ENCODE measurements around the gene DNTT.

Gene DNTT

GRCh38 chr10:96276831-96277230 is 27.4 kb upstream of the DNTT start:
- H3K27ac ChIP-seq = peak overlapping the region; percentile 58
- TF ChIP-seq, protein P1, sequence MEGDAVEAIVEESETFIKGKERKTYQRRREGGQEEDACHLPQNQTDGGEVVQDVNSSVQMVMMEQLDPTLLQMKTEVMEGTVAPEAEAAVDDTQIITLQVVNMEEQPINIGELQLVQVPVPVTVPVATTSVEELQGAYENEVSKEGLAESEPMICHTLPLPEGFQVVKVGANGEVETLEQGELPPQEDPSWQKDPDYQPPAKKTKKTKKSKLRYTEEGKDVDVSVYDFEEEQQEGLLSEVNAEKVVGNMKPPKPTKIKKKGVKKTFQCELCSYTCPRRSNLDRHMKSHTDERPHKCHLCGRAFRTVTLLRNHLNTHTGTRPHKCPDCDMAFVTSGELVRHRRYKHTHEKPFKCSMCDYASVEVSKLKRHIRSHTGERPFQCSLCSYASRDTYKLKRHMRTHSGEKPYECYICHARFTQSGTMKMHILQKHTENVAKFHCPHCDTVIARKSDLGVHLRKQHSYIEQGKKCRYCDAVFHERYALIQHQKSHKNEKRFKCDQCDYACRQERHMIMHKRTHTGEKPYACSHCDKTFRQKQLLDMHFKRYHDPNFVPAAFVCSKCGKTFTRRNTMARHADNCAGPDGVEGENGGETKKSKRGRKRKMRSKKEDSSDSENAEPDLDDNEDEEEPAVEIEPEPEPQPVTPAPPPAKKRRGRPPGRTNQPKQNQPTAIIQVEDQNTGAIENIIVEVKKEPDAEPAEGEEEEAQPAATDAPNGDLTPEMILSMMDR (conservative IDR thresholded peaks at IDR 0.05) = no peak
- no peak for TF ChIP-seq ZFX (IDR thresholded peaks at IDR 0.05)

DNA sequence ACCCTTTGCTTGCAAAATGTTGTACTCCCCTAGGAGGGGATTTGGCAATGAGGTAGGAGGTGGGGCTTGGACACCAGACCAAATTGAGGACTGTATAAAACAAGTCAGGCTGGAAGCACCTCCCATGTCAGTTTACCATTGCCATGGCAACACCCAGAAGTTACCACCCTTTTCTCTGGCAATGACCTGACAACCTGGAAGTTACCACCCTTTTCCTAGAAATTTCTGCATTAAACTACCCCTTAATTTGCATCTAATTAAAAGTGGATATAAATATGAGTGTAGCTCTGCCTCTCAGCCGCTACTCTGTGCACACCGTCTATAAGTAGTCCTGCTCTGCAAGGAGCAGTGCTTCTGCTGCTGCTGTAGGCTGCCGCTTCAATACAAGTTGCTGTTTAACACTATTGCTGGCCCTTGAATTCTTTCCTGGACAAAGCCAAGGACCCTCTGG is 25.0 kb upstream of the DNTT start:
- no peak overlapping the region for H3K27ac ChIP-seq
- TF ChIP-seq ZFX (IDR thresholded peaks at IDR 0.05) = no peak
- TF ChIP-seq, protein P1 (conservative IDR thresholded peaks at IDR 0.05) = no peak

- TF ChIP-seq, protein P1 (conservative IDR thresholded peaks at IDR 0.05) = no peak
- no peak for TF ChIP-seq ZFX (IDR thresholded peaks at IDR 0.05)
- no peak overlapping the region for H3K27ac ChIP-seq
These were observed 23.4 kb upstream of the DNTT start for GRCh38 chr10:96280859-96281258.

DNA sequence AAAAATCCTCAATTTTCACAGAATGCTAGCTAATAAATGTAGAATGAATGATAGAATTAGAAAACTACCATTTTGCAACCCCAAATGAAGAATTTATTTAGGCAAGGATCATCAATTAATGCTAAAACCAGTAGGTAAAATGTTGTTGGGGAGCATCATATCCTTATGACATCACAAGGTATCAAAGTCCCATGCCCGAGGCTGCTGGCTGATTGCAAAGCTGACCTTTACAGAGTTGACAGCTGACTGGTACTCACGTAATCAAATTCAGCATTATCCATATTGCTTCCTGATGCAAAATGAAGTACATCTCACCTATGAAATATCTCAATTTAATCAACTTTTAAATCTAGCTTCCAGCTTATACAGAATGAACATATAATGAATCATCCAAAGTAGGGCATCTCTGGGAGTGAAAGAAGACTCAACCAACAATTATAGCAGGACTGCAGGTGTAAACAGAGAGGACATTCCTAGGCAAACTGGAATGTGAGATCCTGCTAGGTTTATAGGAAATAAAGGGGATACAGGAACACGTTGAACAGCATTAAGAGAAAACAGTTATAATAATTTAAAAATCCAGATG is 22.7 kb upstream of the DNTT start:
- TF ChIP-seq, protein P1 (conservative IDR thresholded peaks at IDR 0.05) = no peak
- TF ChIP-seq ZFX (IDR thresholded peaks at IDR 0.05) = no peak
- H3K27ac ChIP-seq = no peak overlapping the region

DNA sequence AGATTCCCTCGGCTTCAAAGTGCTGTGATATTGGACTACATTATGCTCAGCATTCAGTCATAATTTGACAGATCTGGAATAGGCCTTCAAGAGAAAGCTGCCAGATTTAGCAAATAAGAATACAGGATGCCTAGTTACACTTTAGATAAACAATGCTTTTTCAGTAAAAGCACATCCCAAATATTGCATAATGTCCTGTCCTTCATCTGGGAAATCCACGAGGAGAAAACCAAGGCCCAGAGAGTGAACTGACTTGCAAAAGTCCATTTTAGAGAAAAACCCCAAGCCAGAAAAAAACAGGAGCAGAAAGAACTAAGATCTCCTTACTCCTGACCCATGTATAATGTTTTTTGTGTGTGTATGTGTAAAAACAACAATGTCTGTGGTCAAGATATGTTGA is 20.9 kb upstream of the DNTT start:
- H3K27ac ChIP-seq = no peak overlapping the region
- TF ChIP-seq, protein P1 (conservative IDR thresholded peaks at IDR 0.05) = no peak
- TF ChIP-seq ZFX (IDR thresholded peaks at IDR 0.05) = no peak

DNA sequence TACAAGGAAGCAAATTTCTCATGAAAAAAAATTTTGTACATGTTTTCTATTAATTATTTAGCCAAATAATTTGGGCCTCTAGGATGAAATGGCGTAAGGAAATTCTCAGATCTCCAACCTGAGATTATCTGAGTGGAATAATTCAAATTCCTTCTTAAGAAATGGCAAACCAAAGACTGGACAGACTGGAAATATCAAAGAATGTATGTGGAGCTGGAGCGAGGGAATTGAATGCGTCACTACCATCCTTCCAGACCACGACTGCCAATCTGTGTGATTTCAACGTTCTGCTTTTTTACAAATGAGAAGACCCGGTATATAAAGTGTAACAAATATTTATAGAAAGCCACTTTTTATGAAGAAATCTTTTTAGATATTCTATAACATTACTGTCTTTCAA is 20.5 kb upstream of the DNTT start:
- no peak for TF ChIP-seq ZFX (IDR thresholded peaks at IDR 0.05)
- TF ChIP-seq, protein P1 (conservative IDR thresholded peaks at IDR 0.05) = no peak
- H3K27ac ChIP-seq = no peak overlapping the region

GRCh38 chr10:96285331-96285752 is 18.9 kb upstream of the DNTT start:
- H3K27ac ChIP-seq = no peak overlapping the region
- TF ChIP-seq, protein P1 (conservative IDR thresholded peaks at IDR 0.05) = no peak
- no peak for TF ChIP-seq ZFX (IDR thresholded peaks at IDR 0.05)

All from C4-2B (cell line).